Heart left ventricle (tissue), 13 donors: ENCODE measurements around the gene RNF225.

Source experiments
- CTCF ChIP-seq, 12 donors: fragments of 200-600 bp; sonication (generic) in 4 of 12; IDR thresholded peaks; one replicate each; pipeline versions ENCODE4 v1.5.0 to v1.8.0; 2018 to 2022; ENCODE audit warnings: antibody characterized with exemption in 12 of 12, mild to moderate bottlenecking in 5 of 12
- POLR2A ChIP-seq, 2 donors: fragments of 450-650 bp; IDR thresholded peaks; one replicate each; pipeline ENCODE4 v1.6.1; 2017; ENCODE audit warnings: antibody characterized with exemption in 2 of 2, mild to moderate bottlenecking in 2 of 2, moderate library complexity in 2 of 2
- donor health status: ischemic (EF 13 %, LVEDD 7.1; RV severe dilation, severe dysfunction).
- donor health status: DM: no; HTN: yes; CAD: no.
- donor health status: DM: no; HTN: no; CAD: no.
- donor health status: ischemic (EF 25% LVEDD 6.9; RV normal size, moderate dysfunction).
- donor health status: ischemic (EF 25% LVEDD 5.7; RV mildly dilated, moderate dysfunction).
- donor health status: ischemic (EF 35%, LVEDD 5.7; RV mildly dilated, moderate dysfunction).
- donor health status: nonischemic (EF 11% LVEDD 7.7; RV severe dilation, severe dysfunction).
- donor health status: DM: yes; HTN: yes; CAD: no.
- donor health status: PGD.
- donor health status: ischemic (EF 29% LVEDD 5.4; RV normal size, mild dysfunction).
- donor health status: nonischemic (EF 23%, LVEDD 6.1; RV moderate dilation, normal function).

GRCh38 chr19:58407658-58408151, 12.2 kb downstream of the RNF225 start:
- no peak for TF ChIP-seq CTCF (IDR thresholded peaks at IDR 0.05)
- no peak for TF ChIP-seq POLR2A (IDR thresholded peaks at IDR 0.05)
